Measurements from ENCODE around the gene ADCY5. TPM values are rescaled to one million over a fixed set of nuclear protein-coding genes. Genes with fewer than 3 reads are reported as not detected.

The ADCY5 gene
- total RNA-seq = 0.43 and 0.87 TPM in 2 replicates

DNA sequence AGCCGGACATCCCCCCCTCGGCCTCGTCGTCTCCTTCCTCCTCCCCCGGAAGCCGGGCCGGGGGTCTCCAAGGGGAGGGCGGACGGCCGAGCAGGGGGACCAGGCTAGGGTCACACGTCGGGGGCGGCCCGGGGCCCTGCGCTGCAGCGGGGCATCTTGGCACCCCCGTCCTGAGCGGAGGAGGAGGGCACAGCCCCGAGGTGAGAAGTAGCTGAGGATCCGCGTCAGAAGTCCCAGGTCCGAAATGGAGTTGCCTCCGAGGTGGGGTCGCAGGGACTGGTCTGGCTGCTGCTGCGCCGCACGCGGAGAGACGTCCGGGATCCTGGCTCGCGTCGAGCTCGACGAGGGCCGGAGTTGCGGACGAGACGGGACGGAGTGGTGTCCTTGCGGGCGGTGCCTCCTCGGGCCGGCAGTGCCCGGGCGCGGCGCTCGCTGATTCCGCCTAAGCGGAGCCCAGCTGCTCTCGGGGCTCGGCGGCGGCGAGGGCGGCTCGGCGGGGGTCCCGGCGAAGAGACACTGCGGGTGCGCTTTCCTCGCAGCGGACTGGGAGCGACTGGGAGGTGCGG lies at the start of gene ADCY5:
Gene ADCY5, minus strand, starts transcription at position 555 of the 566 bp plus-strand sequence. Its CDS starts 545 bp downstream, at position 10.

Other genes starting within 250 kb of the ADCY5 start
- 33.9 and 34.0 TPM in 2 replicates for gene SEC22A, start 247.1 kb downstream of the ADCY5 start, total RNA-seq
- 21.0 and 22.1 TPM in 2 replicates for gene HACD2, start 136.0 kb upstream of the ADCY5 start, total RNA-seq